Measurements from ENCODE around the gene UBL3. TPM values are rescaled to one million over a fixed set of nuclear protein-coding genes. Genes with fewer than 3 reads are reported as not detected.

The UBL3 gene
- total RNA-seq, 1 experiment from 2014 or later, result 11.1 TPM

DNA sequence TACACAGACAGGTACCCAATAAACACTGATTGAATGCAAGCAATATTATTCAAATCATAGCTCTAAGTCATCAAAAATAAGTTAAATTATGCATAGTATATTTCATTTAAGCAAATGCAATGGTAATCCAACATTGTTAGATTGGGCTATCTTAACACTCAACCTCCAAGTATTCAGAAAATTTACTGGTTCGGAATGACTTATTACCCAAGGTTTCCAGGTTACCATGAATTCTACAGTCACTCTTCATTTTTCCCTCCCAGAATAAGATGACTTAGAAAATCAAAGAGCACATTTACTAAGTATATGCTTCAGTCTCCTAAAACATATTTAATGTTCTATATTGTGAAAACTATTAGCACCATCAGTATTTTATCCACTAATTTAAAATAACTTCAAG lies 6.0 kb downstream of the UBL3 start:
- H3K27me3 ChIP-seq (ENCODE audit: control insufficient read depth, insufficient read depth, low read length), result no peaks in the 10 kb centered on the region
- in situ Hi-C loops (cut with HindIII; ENCODE audit: low pct_unique_long_range_greater_than_20kb, low sequenced_read_pairs), result no loop called here
- TF ChIP-seq SIN3A (IDR thresholded peaks at IDR 0.05; ENCODE audit: borderline replicate concordance, insufficient read depth, low read depth, low read length) (no peak), POLR2AphosphoS5 (IDR thresholded peaks at IDR 0.05; ENCODE audit: low read depth, low read length) (no peak), TCF7L2 (IDR thresholded peaks at IDR 0.05; ENCODE audit: low read depth, low read length) (no peak)
- TF ChIP-seq, protein P1, sequence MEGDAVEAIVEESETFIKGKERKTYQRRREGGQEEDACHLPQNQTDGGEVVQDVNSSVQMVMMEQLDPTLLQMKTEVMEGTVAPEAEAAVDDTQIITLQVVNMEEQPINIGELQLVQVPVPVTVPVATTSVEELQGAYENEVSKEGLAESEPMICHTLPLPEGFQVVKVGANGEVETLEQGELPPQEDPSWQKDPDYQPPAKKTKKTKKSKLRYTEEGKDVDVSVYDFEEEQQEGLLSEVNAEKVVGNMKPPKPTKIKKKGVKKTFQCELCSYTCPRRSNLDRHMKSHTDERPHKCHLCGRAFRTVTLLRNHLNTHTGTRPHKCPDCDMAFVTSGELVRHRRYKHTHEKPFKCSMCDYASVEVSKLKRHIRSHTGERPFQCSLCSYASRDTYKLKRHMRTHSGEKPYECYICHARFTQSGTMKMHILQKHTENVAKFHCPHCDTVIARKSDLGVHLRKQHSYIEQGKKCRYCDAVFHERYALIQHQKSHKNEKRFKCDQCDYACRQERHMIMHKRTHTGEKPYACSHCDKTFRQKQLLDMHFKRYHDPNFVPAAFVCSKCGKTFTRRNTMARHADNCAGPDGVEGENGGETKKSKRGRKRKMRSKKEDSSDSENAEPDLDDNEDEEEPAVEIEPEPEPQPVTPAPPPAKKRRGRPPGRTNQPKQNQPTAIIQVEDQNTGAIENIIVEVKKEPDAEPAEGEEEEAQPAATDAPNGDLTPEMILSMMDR (IDR thresholded peaks at IDR 0.05), result no peak
- TF ChIP-seq, protein P2, sequence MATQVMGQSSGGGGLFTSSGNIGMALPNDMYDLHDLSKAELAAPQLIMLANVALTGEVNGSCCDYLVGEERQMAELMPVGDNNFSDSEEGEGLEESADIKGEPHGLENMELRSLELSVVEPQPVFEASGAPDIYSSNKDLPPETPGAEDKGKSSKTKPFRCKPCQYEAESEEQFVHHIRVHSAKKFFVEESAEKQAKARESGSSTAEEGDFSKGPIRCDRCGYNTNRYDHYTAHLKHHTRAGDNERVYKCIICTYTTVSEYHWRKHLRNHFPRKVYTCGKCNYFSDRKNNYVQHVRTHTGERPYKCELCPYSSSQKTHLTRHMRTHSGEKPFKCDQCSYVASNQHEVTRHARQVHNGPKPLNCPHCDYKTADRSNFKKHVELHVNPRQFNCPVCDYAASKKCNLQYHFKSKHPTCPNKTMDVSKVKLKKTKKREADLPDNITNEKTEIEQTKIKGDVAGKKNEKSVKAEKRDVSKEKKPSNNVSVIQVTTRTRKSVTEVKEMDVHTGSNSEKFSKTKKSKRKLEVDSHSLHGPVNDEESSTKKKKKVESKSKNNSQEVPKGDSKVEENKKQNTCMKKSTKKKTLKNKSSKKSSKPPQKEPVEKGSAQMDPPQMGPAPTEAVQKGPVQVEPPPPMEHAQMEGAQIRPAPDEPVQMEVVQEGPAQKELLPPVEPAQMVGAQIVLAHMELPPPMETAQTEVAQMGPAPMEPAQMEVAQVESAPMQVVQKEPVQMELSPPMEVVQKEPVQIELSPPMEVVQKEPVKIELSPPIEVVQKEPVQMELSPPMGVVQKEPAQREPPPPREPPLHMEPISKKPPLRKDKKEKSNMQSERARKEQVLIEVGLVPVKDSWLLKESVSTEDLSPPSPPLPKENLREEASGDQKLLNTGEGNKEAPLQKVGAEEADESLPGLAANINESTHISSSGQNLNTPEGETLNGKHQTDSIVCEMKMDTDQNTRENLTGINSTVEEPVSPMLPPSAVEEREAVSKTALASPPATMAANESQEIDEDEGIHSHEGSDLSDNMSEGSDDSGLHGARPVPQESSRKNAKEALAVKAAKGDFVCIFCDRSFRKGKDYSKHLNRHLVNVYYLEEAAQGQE (IDR thresholded peaks at IDR 0.05; ENCODE audit: insufficient read depth in 1 of 2, low read depth in 2 of 2, low read length in 1 of 2), result no peak
- DNase-seq (ENCODE audit: low read depth, low spot score) (no peak), ATAC-seq (no peak)
- no TSS peak for BruUV-seq (replicated peaks)
- H3K4me3 ChIP-seq (ENCODE audit: low read depth in 2 of 2, low read length in 2 of 2), result no peak overlapping the region
- peaks cover 14% of the 10 kb centered on the region; the same call in 1 of the 2 replicates for H3K4me1 ChIP-seq (ENCODE audit: control insufficient read depth, insufficient read depth, low read length)
- ChIA-PET CTCF (no interaction called here), POLR2A (no interaction called here)
- intact Hi-C loops (cut with micrococcal nuclease; ENCODE audit: unreplicated experiment), result no loop called here
- peaks cover under 1% of the 10 kb centered on the region; the same call in 1 of the 2 replicates for H3K36me3 ChIP-seq (ENCODE audit: control insufficient read depth, insufficient read depth, low read length)
- H3K27ac ChIP-seq (ENCODE audit: low read length), result no peak overlapping the region
- H3K9me3 ChIP-seq (ENCODE audit: control insufficient read depth, insufficient read depth, low read depth, low read length), result no peaks in the 10 kb centered on the region

DNA sequence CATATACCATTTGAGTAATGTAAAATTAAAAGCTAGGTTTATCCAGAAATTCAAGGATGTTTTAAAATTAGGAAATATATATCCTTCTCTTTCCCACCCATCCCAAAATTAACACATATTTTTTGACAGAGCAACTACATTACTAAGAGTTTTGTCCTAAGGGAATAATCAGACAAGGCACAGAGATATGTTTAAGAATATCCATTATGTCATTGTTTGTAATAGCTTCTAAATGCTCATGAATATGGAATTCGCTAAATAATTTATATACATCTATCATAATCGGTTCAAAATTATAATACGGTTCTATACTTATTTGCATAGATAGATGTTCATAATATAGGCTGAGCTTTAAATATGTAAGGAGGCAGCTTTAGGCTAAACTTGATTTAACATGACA lies 9.8 kb downstream of the UBL3 start:
- H3K4me1 ChIP-seq (ENCODE audit: control insufficient read depth, insufficient read depth, low read length), result peaks cover 3% of the 10 kb centered on the region; the same call in 1 of the 2 replicates
- ChIA-PET CTCF (no interaction called here), POLR2A (no interaction called here)
- DNase-seq (ENCODE audit: low read depth, low spot score), result no peak
- intact Hi-C loops (cut with micrococcal nuclease; ENCODE audit: unreplicated experiment) (no loop called here), in situ Hi-C loops (cut with HindIII; ENCODE audit: low pct_unique_long_range_greater_than_20kb, low sequenced_read_pairs) (no loop called here)
- H3K36me3 ChIP-seq (ENCODE audit: control insufficient read depth, insufficient read depth, low read length), result no peaks in the 10 kb centered on the region
- no peaks in the 10 kb centered on the region for H3K9me3 ChIP-seq (ENCODE audit: control insufficient read depth, insufficient read depth, low read depth, low read length)
- no peaks in the 10 kb centered on the region for H3K27me3 ChIP-seq (ENCODE audit: control insufficient read depth, insufficient read depth, low read length)
- no peak overlapping the region for H3K4me3 ChIP-seq (ENCODE audit: low read depth in 2 of 2, low read length in 2 of 2)
- TF ChIP-seq, protein P1 (IDR thresholded peaks at IDR 0.05), result no peak
- TF ChIP-seq SIN3A (IDR thresholded peaks at IDR 0.05; ENCODE audit: borderline replicate concordance, insufficient read depth, low read depth, low read length) (no peak), TCF7L2 (IDR thresholded peaks at IDR 0.05; ENCODE audit: low read depth, low read length) (no peak), POLR2AphosphoS5 (IDR thresholded peaks at IDR 0.05; ENCODE audit: low read depth, low read length) (no peak)
- TF ChIP-seq, protein P2 (IDR thresholded peaks at IDR 0.05; ENCODE audit: insufficient read depth in 1 of 2, low read depth in 2 of 2, low read length in 1 of 2), result no peak
- no peak overlapping the region; the same call in 1 of the 2 replicates for H3K27ac ChIP-seq (ENCODE audit: low read length)
- no peak for ATAC-seq
- no TSS peak for BruUV-seq (replicated peaks)
